HL-60 (cell line): ENCODE measurements around the gene ZBTB33.
A peak's percentile ranks its signal among the peaks of the same experiment; 100 is the strongest.

Experiments
- DNase-seq, 2 experiments: peaks; one replicate each; pipeline ENCODE4 v3.0.0-alpha.2; 2010 to 2020; ENCODE audit warnings: low read depth in 1 of 2, low spot score in 1 of 2
- H3K27ac ChIP-seq: fragments of 250-450 bp; sonication (Bioruptor Pico); replicated peaks from 2 replicates; pipeline ENCODE4 v1.5.1; 2020; ENCODE audit warnings: mild to moderate bottlenecking, moderate library complexity
- H3K27me3 ChIP-seq: fragments of 250-450 bp; sonication (Bioruptor Pico); 2 replicates; pipeline ENCODE4 v1.5.1; 2021; ENCODE audit warnings: mild to moderate bottlenecking, moderate library complexity; ENCODE audit not compliant: insufficient read depth, poor library complexity, severe bottlenecking
- H3K4me3 ChIP-seq: replicated peaks from 2 replicates; pipeline ENCODE4 v1.5.1; 2011; ENCODE audit warnings: mild to moderate bottlenecking, control low read depth, low read length; ENCODE audit not compliant: insufficient read depth
- CTCF ChIP-seq: IDR thresholded peaks from one replicate; pipeline ENCODE4 v1.5.1; 2011; ENCODE audit warnings: low read length, control low read depth, inconsistent platforms; ENCODE audit not compliant: insufficient read depth
- GABPA ChIP-seq: IDR thresholded peaks from 2 replicates; pipeline ENCODE4 v1.6.1; 2012; ENCODE audit warnings: low read depth
- POLR2AphosphoS5 ChIP-seq: IDR thresholded peaks from 2 replicates; pipeline ENCODE4 v1.6.1; 2012; ENCODE audit warnings: low read depth
- SPI1 ChIP-seq: IDR thresholded peaks from 2 replicates; pipeline ENCODE4 v1.6.1; 2012; ENCODE audit warnings: low read depth, mild to moderate bottlenecking, borderline replicate concordance
- TF ChIP-seq, protein P1 (sequence below): IDR thresholded peaks from 2 replicates; pipeline ENCODE4 v1.6.1; 2012; ENCODE audit warnings: low read depth; ENCODE audit not compliant: insufficient replicate concordance

ZBTB33 gene

DNA sequence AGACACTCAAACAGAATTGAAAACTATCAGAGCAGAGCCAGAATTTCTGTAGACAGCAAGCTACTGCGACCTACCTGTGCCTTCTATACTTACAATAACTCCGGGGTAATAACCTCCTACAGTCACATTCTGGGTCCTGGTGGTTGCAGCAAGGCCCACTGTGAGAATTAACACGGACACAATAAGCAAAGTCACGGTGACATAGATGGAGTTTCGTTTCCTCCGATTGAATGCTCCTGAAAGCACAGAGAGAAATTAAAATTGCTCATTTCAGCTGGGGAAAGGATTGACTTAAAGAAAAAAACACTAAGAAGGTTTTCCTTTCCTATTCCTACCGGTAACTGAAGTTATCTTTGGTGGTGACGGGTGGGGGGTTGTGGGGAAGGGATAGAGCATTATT, 53.6 kb downstream of the ZBTB33 start:
- DNase-seq, result no peak
- Histone ChIP-seq H3K27ac (0 out of 2 replicates have a peak overlapping the region, but pooled peaks have one; percentile 14), H3K4me3 (no peak overlapping the region), H3K27me3 (no peaks in the 10 kb centered on the region)
- TF ChIP-seq GABPA (no peak), SPI1 (no peak), POLR2AphosphoS5 (no peak), CTCF (no peak)
- TF ChIP-seq, protein P1, sequence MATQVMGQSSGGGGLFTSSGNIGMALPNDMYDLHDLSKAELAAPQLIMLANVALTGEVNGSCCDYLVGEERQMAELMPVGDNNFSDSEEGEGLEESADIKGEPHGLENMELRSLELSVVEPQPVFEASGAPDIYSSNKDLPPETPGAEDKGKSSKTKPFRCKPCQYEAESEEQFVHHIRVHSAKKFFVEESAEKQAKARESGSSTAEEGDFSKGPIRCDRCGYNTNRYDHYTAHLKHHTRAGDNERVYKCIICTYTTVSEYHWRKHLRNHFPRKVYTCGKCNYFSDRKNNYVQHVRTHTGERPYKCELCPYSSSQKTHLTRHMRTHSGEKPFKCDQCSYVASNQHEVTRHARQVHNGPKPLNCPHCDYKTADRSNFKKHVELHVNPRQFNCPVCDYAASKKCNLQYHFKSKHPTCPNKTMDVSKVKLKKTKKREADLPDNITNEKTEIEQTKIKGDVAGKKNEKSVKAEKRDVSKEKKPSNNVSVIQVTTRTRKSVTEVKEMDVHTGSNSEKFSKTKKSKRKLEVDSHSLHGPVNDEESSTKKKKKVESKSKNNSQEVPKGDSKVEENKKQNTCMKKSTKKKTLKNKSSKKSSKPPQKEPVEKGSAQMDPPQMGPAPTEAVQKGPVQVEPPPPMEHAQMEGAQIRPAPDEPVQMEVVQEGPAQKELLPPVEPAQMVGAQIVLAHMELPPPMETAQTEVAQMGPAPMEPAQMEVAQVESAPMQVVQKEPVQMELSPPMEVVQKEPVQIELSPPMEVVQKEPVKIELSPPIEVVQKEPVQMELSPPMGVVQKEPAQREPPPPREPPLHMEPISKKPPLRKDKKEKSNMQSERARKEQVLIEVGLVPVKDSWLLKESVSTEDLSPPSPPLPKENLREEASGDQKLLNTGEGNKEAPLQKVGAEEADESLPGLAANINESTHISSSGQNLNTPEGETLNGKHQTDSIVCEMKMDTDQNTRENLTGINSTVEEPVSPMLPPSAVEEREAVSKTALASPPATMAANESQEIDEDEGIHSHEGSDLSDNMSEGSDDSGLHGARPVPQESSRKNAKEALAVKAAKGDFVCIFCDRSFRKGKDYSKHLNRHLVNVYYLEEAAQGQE, result no peak

- Histone ChIP-seq H3K27ac (no peak overlapping the region), H3K4me3 (no peak overlapping the region), H3K27me3 (peaks cover 5% of the 10 kb centered on the region)
- no peak for DNase-seq
- TF ChIP-seq POLR2AphosphoS5 (no peak), GABPA (no peak), CTCF (no peak), SPI1 (no peak)
- TF ChIP-seq, protein P1, result no peak
Measured at GRCh38 chrX:120305531-120306141, 55.0 kb downstream of the ZBTB33 start.

DNA sequence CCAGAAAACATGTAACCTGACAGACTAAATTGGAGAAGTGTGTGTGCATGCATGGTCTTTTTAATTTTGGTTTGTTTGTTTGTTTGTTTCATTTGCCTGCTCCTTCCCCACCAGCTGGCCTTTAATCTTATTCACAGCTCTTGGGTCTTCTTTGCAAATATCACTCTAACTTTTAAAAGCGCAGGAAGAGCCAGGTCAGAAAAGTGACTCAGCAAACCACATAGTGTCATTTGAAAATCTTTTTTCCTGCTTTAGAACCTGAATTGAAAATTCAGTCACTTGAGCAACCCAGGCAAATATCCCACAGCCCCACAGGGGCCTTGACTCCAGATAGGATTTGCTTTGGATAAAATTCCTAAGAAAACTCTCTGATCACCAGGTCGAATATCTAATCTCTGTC, 56.0 kb downstream of the ZBTB33 start:
- DNase-seq, result no peak
- no peak for TF ChIP-seq CTCF
- no peak for TF ChIP-seq POLR2AphosphoS5
- TF ChIP-seq, protein P1, result no peak
- no peak for TF ChIP-seq GABPA
- no peak for TF ChIP-seq SPI1
- Histone ChIP-seq H3K27ac (no peak overlapping the region), H3K27me3 (peaks cover 9% of the 10 kb centered on the region), H3K4me3 (no peak overlapping the region)
